Thyroid gland (tissue), 4 donors: ENCODE measurements around the gene TICRR.

Experiments used
- CTCF ChIP-seq, 6 experiments: fragments of 200-600 bp in 3 of 6; fragments of 450-650 bp in 3 of 6; sonication (generic) in 3 of 6; IDR thresholded peaks; one replicate each; pipeline ENCODE4 v1.5.1; 2016 to 2019; ENCODE audit warnings: antibody characterized with exemption in 6 of 6, mild to moderate bottlenecking in 2 of 6, inconsistent platforms in 1 of 6, moderate library complexity in 1 of 6
- POLR2A ChIP-seq, 2 donors: fragments of 450-650 bp; IDR thresholded peaks; one replicate each; pipeline ENCODE4 v1.6.1; 2017; ENCODE audit warnings: antibody characterized with exemption in 2 of 2, mild to moderate bottlenecking in 2 of 2, moderate library complexity in 1 of 2

GRCh38 chr15:89542369-89542768 lies 32.9 kb upstream of the TICRR start:
- TF ChIP-seq CTCF (IDR thresholded peaks at IDR 0.05) (no peak), POLR2A (IDR thresholded peaks at IDR 0.05) (no peak)
